Nephron (organoid): Measurements from ENCODE around the gene RAD17.

ENCODE experiments used
- H3K27ac Mint-ChIP-seq, 3 experiments: 2 replicates each; pipeline ENCODE4 v1.8.0; 2020; ENCODE audit warnings: mixed read lengths in 3 of 3, mild to moderate bottlenecking in 2 of 3, moderate library complexity in 1 of 3
- H3K27me3 Mint-ChIP-seq: 2 replicates; pipeline ENCODE4 v1.8.0; 2021; ENCODE audit warnings: low read depth, mild to moderate bottlenecking, moderate library complexity, mixed read lengths
- H3K36me3 Mint-ChIP-seq: 2 replicates; pipeline ENCODE4 v1.8.0; 2020; ENCODE audit warnings: low read depth, mixed read lengths
- H3K4me1 Mint-ChIP-seq: 2 replicates; pipeline ENCODE4 v1.8.0; 2020; ENCODE audit warnings: mixed read lengths
- H3K4me3 Mint-ChIP-seq, 3 experiments: 2 replicates each; pipeline ENCODE4 v1.8.0; 2020; ENCODE audit warnings: mild to moderate bottlenecking in 3 of 3, mixed read lengths in 3 of 3, moderate library complexity in 2 of 3
- H3K9me3 Mint-ChIP-seq: 2 replicates; pipeline ENCODE4 v1.8.0; 2020; ENCODE audit warnings: mixed read lengths
- CTCF ChIP-seq, 3 experiments: fragments of 200-600 bp; sonication (generic); IDR thresholded peaks; one replicate each; pipeline ENCODE4 v1.5.0; 2021; ENCODE audit warnings: antibody characterized with exemption in 3 of 3; ENCODE audit not compliant: unreplicated experiment in 3 of 3

Gene RAD17

GRCh38 chr5:69334793-69335268 lies 34.8 kb upstream of the RAD17 start:
- peak overlapping the region; percentile 49 to 65 (median 53) for H3K4me3 Mint-ChIP-seq
- TF ChIP-seq CTCF (IDR thresholded peaks at IDR 0.05; ENCODE audit: unreplicated experiment in 3 of 3), result peak; percentile 64 to 69 (median 67)
- no peaks in the 10 kb centered on the region for H3K9me3 Mint-ChIP-seq
- H3K36me3 Mint-ChIP-seq, result no peaks in the 10 kb centered on the region
- no peak overlapping the region for H3K27ac Mint-ChIP-seq
- peaks cover 5% of the 10 kb centered on the region for H3K27me3 Mint-ChIP-seq
- peaks cover 4% of the 10 kb centered on the region for H3K4me1 Mint-ChIP-seq

- no peak overlapping the region for H3K27ac Mint-ChIP-seq
- TF ChIP-seq CTCF (IDR thresholded peaks at IDR 0.05; ENCODE audit: unreplicated experiment in 3 of 3), result no peak
- no peaks in the 10 kb centered on the region for H3K9me3 Mint-ChIP-seq
- no peaks in the 10 kb centered on the region for H3K36me3 Mint-ChIP-seq
- H3K4me3 Mint-ChIP-seq, result no peak overlapping the region
- H3K27me3 Mint-ChIP-seq, result peaks cover 5% of the 10 kb centered on the region
- H3K4me1 Mint-ChIP-seq, result peaks cover 4% of the 10 kb centered on the region
Measured at GRCh38 chr5:69335341-69335935, 34.2 kb upstream of the RAD17 start.

GRCh38 chr5:69341520-69342161 lies 28.0 kb upstream of the RAD17 start:
- Mint-ChIP-seq H3K36me3 (no peaks in the 10 kb centered on the region), H3K9me3 (no peaks in the 10 kb centered on the region), H3K27ac (no peak overlapping the region), H3K4me1 (no peaks in the 10 kb centered on the region), H3K27me3 (no peaks in the 10 kb centered on the region), H3K4me3 (no peak overlapping the region)
- TF ChIP-seq CTCF (IDR thresholded peaks at IDR 0.05; ENCODE audit: unreplicated experiment in 3 of 3), result no peak

- TF ChIP-seq CTCF (IDR thresholded peaks at IDR 0.05; ENCODE audit: unreplicated experiment in 3 of 3), result no peak
- H3K36me3 Mint-ChIP-seq, result no peaks in the 10 kb centered on the region
- no peaks in the 10 kb centered on the region for H3K9me3 Mint-ChIP-seq
- H3K4me3 Mint-ChIP-seq, result no peak overlapping the region
- no peaks in the 10 kb centered on the region for H3K4me1 Mint-ChIP-seq
- H3K27ac Mint-ChIP-seq, result no peak overlapping the region
- no peaks in the 10 kb centered on the region for H3K27me3 Mint-ChIP-seq
Measured at GRCh38 chr5:69343083-69343482, 26.5 kb upstream of the RAD17 start.

- Mint-ChIP-seq H3K9me3 (no peaks in the 10 kb centered on the region), H3K27ac (no peak overlapping the region), H3K4me3 (no peak overlapping the region), H3K36me3 (peaks cover 45% of the 10 kb centered on the region), H3K4me1 (no peaks in the 10 kb centered on the region), H3K27me3 (no peaks in the 10 kb centered on the region)
- no peak for TF ChIP-seq CTCF (IDR thresholded peaks at IDR 0.05; ENCODE audit: unreplicated experiment in 3 of 3)
Measured at GRCh38 chr5:69350664-69351063, 19.0 kb upstream of the RAD17 start.

- Mint-ChIP-seq H3K4me1 (no peaks in the 10 kb centered on the region), H3K9me3 (no peaks in the 10 kb centered on the region), H3K27me3 (no peaks in the 10 kb centered on the region), H3K4me3 (no peak overlapping the region), H3K36me3 (peaks cover 40% of the 10 kb centered on the region), H3K27ac (no peak overlapping the region)
- no peak for TF ChIP-seq CTCF (IDR thresholded peaks at IDR 0.05; ENCODE audit: unreplicated experiment in 3 of 3)
Measured at GRCh38 chr5:69359699-69360098, 9.9 kb upstream of the RAD17 start.
